ENCODE results near the gene PADI6. TPM values are rescaled to one million over a fixed set of nuclear protein-coding genes. Genes with fewer than 3 reads are reported as not detected.

PADI6 gene
- total RNA-seq, 1 experiment from 2014 or later, result not detected

GRCh38 chr1:17423781-17424245, 51.8 kb downstream of the PADI6 start:
- TF ChIP-seq, protein P1, sequence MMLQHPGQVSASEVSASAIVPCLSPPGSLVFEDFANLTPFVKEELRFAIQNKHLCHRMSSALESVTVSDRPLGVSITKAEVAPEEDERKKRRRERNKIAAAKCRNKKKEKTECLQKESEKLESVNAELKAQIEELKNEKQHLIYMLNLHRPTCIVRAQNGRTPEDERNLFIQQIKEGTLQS (IDR thresholded peaks at IDR 0.05), result no peak
- TF ChIP-seq, protein P2, sequence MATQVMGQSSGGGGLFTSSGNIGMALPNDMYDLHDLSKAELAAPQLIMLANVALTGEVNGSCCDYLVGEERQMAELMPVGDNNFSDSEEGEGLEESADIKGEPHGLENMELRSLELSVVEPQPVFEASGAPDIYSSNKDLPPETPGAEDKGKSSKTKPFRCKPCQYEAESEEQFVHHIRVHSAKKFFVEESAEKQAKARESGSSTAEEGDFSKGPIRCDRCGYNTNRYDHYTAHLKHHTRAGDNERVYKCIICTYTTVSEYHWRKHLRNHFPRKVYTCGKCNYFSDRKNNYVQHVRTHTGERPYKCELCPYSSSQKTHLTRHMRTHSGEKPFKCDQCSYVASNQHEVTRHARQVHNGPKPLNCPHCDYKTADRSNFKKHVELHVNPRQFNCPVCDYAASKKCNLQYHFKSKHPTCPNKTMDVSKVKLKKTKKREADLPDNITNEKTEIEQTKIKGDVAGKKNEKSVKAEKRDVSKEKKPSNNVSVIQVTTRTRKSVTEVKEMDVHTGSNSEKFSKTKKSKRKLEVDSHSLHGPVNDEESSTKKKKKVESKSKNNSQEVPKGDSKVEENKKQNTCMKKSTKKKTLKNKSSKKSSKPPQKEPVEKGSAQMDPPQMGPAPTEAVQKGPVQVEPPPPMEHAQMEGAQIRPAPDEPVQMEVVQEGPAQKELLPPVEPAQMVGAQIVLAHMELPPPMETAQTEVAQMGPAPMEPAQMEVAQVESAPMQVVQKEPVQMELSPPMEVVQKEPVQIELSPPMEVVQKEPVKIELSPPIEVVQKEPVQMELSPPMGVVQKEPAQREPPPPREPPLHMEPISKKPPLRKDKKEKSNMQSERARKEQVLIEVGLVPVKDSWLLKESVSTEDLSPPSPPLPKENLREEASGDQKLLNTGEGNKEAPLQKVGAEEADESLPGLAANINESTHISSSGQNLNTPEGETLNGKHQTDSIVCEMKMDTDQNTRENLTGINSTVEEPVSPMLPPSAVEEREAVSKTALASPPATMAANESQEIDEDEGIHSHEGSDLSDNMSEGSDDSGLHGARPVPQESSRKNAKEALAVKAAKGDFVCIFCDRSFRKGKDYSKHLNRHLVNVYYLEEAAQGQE (IDR thresholded peaks at IDR 0.05; ENCODE audit: low read depth), result no peak
- TF ChIP-seq RAD21 (IDR thresholded peaks at IDR 0.05; ENCODE audit: low read depth) (no peak), SIN3A (IDR thresholded peaks at IDR 0.05; ENCODE audit: low read depth) (no peak), EZH2phosphoT487 (IDR thresholded peaks at IDR 0.05; ENCODE audit: borderline replicate concordance) (no peak), JUND (IDR thresholded peaks at IDR 0.05) (no peak), YY1 (IDR thresholded peaks at IDR 0.05; ENCODE audit: extremely low read depth, insufficient replicate concordance, low read depth, low read length) (no peak), SRF (IDR thresholded peaks at IDR 0.05; ENCODE audit: low read depth) (no peak), CBX3 (IDR thresholded peaks at IDR 0.05; ENCODE audit: low read depth) (no peak), FOSL1 (IDR thresholded peaks at IDR 0.05; ENCODE audit: low read depth) (no peak), POLR2AphosphoS5 (IDR thresholded peaks at IDR 0.05; ENCODE audit: low read depth, low read length) (no peak), TCF7L2 (IDR thresholded peaks at IDR 0.05; ENCODE audit: borderline replicate concordance, extremely low read depth, insufficient read depth, insufficient read length) (no peak), SP1 (IDR thresholded peaks at IDR 0.05; ENCODE audit: low read depth) (no peak), POLR2A (IDR thresholded peaks at IDR 0.05; ENCODE audit: borderline replicate concordance, extremely low read depth, insufficient read depth, insufficient read length) (no peak), MAX (IDR thresholded peaks at IDR 0.05) (no peak), EGR1 (IDR thresholded peaks at IDR 0.05; ENCODE audit: low read depth) (no peak)
- Histone ChIP-seq H3K9me2 (ENCODE audit: insufficient read depth) (no peaks in the 10 kb centered on the region), H3K79me2 (ENCODE audit: insufficient read depth, low read length) (peaks cover 80% of the 10 kb centered on the region), H3K9me3 (ENCODE audit: control insufficient read depth in 1 of 2, insufficient read depth in 1 of 2, low read depth in 1 of 2, low read length in 2 of 2) (no peaks in the 10 kb centered on the region), H3K9ac (ENCODE audit: low read length) (no peak overlapping the region), H3K4me2 (ENCODE audit: low read length) (no peak overlapping the region), H3K27ac (ENCODE audit: low read depth, low read length) (no peak overlapping the region), H3K27me3 (ENCODE audit: insufficient read depth, low read length) (no peaks in the 10 kb centered on the region), H2AFZ (ENCODE audit: low read depth, low read length, poor library complexity, severe bottlenecking) (no peak overlapping the region), H3K36me3 (ENCODE audit: control insufficient read depth in 1 of 2, insufficient read depth in 2 of 2, low read length in 2 of 2) (peaks cover 63 to 71% of the 10 kb centered on the region in 2 experiments), H4K20me1 (ENCODE audit: insufficient read depth) (peaks cover 1% of the 10 kb centered on the region; the same call in 1 of the 2 replicates), H3K4me1 (ENCODE audit: control insufficient read depth in 1 of 2, insufficient read depth in 2 of 2, low read length in 2 of 2) (no peaks in the 10 kb centered on the region), H3K4me3 (replicated peaks in 1 of 2; ENCODE audit: low read depth in 1 of 2, low read length in 2 of 2) (no peak overlapping the region)
- CTCF ChIA-PET, result no interaction called here
- RAD21 ChIA-PET (ENCODE audit: low non-redundant PET in 1 of 2, low total read pairs in 2 of 2, uncharacterized antibody in 2 of 2, unreplicated experiment in 2 of 2), result no interaction called here
- POLR2A ChIA-PET, result no interaction called here
- BruUV-seq (replicated peaks), result no TSS peak
- DNase-seq (ENCODE audit: low read depth, low spot score), result no peak
- intact Hi-C loops (cut with micrococcal nuclease), result loop anchor here (5.0 kb wide), 1 partner anchor 183 kb away; no protein-coding TSS in a partner anchor
- no peak for ATAC-seq

Data from HCT116 (cell line).